ENCODE data around the gene MACROD1.

DNA sequence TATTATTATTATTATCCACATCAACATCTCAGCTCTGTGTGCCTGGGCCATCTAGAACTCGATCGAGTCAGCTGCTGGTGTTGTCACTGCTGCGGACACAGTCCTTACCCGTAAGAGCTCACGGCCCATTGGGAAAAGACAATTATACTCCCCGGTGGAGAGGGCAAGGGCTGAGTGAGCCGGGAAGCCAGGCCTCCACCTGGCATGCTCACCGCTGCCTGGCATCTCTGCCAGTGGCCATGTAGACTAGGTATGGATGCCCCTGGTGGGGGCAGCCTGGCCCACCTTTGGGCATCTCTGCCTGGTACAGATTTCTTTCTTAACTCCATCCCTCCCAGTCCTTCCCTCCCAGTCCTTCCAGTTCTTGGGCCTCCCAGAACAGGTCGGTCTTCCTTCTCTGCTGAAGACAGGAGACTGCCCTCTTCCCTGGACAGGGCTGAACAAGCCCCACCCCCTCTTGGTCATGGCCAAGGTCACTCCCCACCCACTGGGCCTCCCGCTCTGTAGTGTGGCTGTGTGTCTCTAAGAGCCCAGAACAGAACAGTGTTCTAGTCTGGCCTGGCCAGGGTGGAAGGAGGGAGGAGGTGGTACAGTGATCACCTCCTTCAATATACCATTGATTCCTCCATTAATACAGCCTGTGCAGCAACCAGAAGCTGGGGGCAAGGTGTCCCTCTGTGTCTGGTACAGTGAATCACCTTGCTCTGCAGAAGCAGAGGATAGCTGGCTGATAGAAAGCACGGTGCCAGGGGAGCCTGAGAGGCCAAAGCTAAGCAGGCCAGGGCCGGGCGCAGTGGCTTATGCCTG is 72.5 kb downstream of the MACROD1 start:
- TF ChIP-seq, protein P1, sequence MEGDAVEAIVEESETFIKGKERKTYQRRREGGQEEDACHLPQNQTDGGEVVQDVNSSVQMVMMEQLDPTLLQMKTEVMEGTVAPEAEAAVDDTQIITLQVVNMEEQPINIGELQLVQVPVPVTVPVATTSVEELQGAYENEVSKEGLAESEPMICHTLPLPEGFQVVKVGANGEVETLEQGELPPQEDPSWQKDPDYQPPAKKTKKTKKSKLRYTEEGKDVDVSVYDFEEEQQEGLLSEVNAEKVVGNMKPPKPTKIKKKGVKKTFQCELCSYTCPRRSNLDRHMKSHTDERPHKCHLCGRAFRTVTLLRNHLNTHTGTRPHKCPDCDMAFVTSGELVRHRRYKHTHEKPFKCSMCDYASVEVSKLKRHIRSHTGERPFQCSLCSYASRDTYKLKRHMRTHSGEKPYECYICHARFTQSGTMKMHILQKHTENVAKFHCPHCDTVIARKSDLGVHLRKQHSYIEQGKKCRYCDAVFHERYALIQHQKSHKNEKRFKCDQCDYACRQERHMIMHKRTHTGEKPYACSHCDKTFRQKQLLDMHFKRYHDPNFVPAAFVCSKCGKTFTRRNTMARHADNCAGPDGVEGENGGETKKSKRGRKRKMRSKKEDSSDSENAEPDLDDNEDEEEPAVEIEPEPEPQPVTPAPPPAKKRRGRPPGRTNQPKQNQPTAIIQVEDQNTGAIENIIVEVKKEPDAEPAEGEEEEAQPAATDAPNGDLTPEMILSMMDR (IDR thresholded peaks at IDR 0.05), result no peak
- TF ChIP-seq EP300 (IDR thresholded peaks at IDR 0.05) (no peak), POLR2A (IDR thresholded peaks at IDR 0.05) (no peak)
